ENCODE data around the gene RRP36. TPM values are rescaled to one million over a fixed set of nuclear protein-coding genes. Genes with fewer than 3 reads are reported as not detected.

Gene RRP36
- total and polyA plus RNA-seq, 2 of the 8 experiments (the other 6 are each of a cell fraction or from before 2014, with no cell fraction given) = 33.9 to 92.3 TPM

GRCh38 chr6:43077333-43077809, 55.9 kb downstream of the RRP36 start:
- H2BK12ac ChIP-seq (ENCODE audit: low read depth, low read length) = no peak overlapping the region
- H3K79me2 ChIP-seq (ENCODE audit: control insufficient read depth in 1 of 2, insufficient read depth in 2 of 2, low read length in 2 of 2) = peaks cover 12 to 55% of the 10 kb centered on the region in 2 experiments
- H3K4me1 ChIP-seq (replicated peaks in 1 of 4; ENCODE audit: control insufficient read depth in 3 of 4, insufficient read depth in 4 of 4, low read length in 3 of 4) = peaks cover 6 to 17% (median 9%) of the 10 kb centered on the region in 4 experiments; a peak in 6 of 7 replicates
- FAIRE-seq (no peak), DNase-seq (ENCODE audit: low read depth in 1 of 2, low spot score in 2 of 2) (no peak)
- H3K4me3 ChIP-seq (ENCODE audit: extremely low read depth in 1 of 4, insufficient read depth in 2 of 4, low read depth in 3 of 4, low read length in 4 of 4) = peak overlapping the region; percentile 84 to 95 (median 94)
- H3K9me3 ChIP-seq (ENCODE audit: insufficient read depth in 2 of 2, low read depth in 1 of 2, low read length in 1 of 2) = no peaks in the 10 kb centered on the region
- H4K20me1 ChIP-seq (replicated peaks in 1 of 2; ENCODE audit: control insufficient read depth in 1 of 2, insufficient read depth in 2 of 2, low read length in 2 of 2) = peaks cover 12 to 14% of the 10 kb centered on the region in 2 experiments
- H3K4me2 ChIP-seq (ENCODE audit: insufficient read depth in 1 of 2, low read depth in 2 of 2, low read length in 2 of 2) = peak overlapping the region; percentile 68 to 72
- no peak overlapping the region for H2BK5ac ChIP-seq (ENCODE audit: low read depth, low read length)
- H2AFZ ChIP-seq (ENCODE audit: low read length) = no peak overlapping the region
- H3K79me1 ChIP-seq (ENCODE audit: low read depth, low read length) = peaks cover 10% of the 10 kb centered on the region
- no peak overlapping the region for H4K91ac ChIP-seq (replicated peaks; ENCODE audit: insufficient read length, low read length)
- no peak overlapping the region for H3K27ac ChIP-seq (ENCODE audit: low read depth, low read length)
- peaks cover 0 to 2% (median 0%) of the 10 kb centered on the region in 4 experiments; a peak in 2 of 8 replicates for H3K36me3 ChIP-seq (ENCODE audit: control insufficient read depth in 2 of 4, insufficient read depth in 4 of 4, low read length in 3 of 4)
- H3K18ac ChIP-seq (ENCODE audit: extremely low read depth, low read length) = peak overlapping the region; percentile 32; the same call in 1 of the 2 replicates
- 0 out of 2 replicates have a peak overlapping the region, but pooled peaks have one; percentile 32 for H2BK20ac ChIP-seq (ENCODE audit: low read length)
- H2AK5ac ChIP-seq (ENCODE audit: low read depth, low read length) = no peak overlapping the region
- H4K5ac ChIP-seq (ENCODE audit: insufficient read length, low read depth, low read length) = no peak overlapping the region
- H4K8ac ChIP-seq (ENCODE audit: extremely low read depth, insufficient read depth, low read length) = no peak overlapping the region
- no peak overlapping the region for H3K4ac ChIP-seq (replicated peaks; ENCODE audit: insufficient read length, low read depth, low read length)
- ChIA-PET POLR2A (ENCODE audit: partially characterized antibody) (interaction anchor here (0.6 to 5.0 kb wide), 28 partner anchors 8 to 169 kb away, joined by 3 to 43 read pairs (median 5); partner anchors contain the start of genes CUL7, CUL9, KLC4 and KLHDC3), CTCF (ENCODE audit: partially characterized antibody) (interaction anchor here (0.6 to 4.8 kb wide), 13 partner anchors 8 to 261 kb away, joined by 3 to 40 read pairs (median 5); no protein-coding TSS in a partner anchor)
- H3K27me3 ChIP-seq (replicated peaks in 1 of 4; ENCODE audit: control insufficient read depth in 3 of 4, extremely low read depth in 1 of 4, insufficient read depth in 3 of 4, low read length in 3 of 4) = 0 out of 7 replicates have a peak, but pooled peaks cover 0 to 2% (median 0%) of the 10 kb centered on the region in 4 experiments
- no peak overlapping the region for H3K23ac ChIP-seq (ENCODE audit: insufficient read length)
- H2BK120ac ChIP-seq (replicated peaks; ENCODE audit: low read depth, low read length) = no peak overlapping the region
- TF ChIP-seq EZH2 (IDR thresholded peaks at IDR 0.05; ENCODE audit: low read depth, low read length, severe bottlenecking) (no peak), SIN3A (conservative IDR thresholded peaks at IDR 0.05 in 1 of 2, IDR thresholded peaks at IDR 0.05 in 1 of 2; ENCODE audit: low read depth in 1 of 2, low read length in 2 of 2) (0 out of 4 replicates have a peak, but pooled peaks of 1 of the 2 experiments have one; percentile 62)
- WGBS, 2 experiments (ENCODE audit: extremely low coverage in 1 of 2, insufficient coverage in 1 of 2, insufficient read length in 1 of 2, insufficient replicate concordance in 2 of 2, low coverage in 1 of 2, low lambda C conversion rate in 2 of 2, missing lambda C conversion rate in 1 of 2) = 36% methylated on average over 8 of the region's 8 CpGs; no CpG with 5 or more reads in 1 of the 2 experiments
- H3K9ac ChIP-seq (replicated peaks in 1 of 4; ENCODE audit: extremely low read depth in 1 of 4, low read depth in 3 of 4, low read length in 3 of 4) = peak overlapping the region in 3 of 4 experiments; percentile 14 to 88 (median 81); a peak in 3 of 7 replicates
- 0 out of 2 replicates have a peak overlapping the region, but pooled peaks have one; percentile 46 for H2BK15ac ChIP-seq (ENCODE audit: low read length)
- no peak overlapping the region for H3K56ac ChIP-seq (replicated peaks; ENCODE audit: insufficient read length, low read depth, low read length)
- no peak overlapping the region for H3K14ac ChIP-seq (ENCODE audit: insufficient read length)
- peaks cover 10% of the 10 kb centered on the region; the same call in 1 of the 2 replicates for H3K23me2 ChIP-seq (ENCODE audit: low read depth, low read length)
